Tibial nerve (tissue), 4 donors: ENCODE measurements around the gene ZNF226. TPM values are rescaled to one million over a fixed set of nuclear protein-coding genes. Genes with fewer than 3 reads are reported as not detected.
"Not testable (repeated sequence)": the region's sequence is repeated elsewhere in the genome, so short reads cannot be mapped to it uniquely, and the experiment has no call there.

Source experiments
- DNase-seq, 2 donors: peaks; one replicate each; pipeline ENCODE4 v3.0.0-alpha.2; 2019; ENCODE audit warnings: low spot score in 2 of 2
- H3K27ac ChIP-seq, 4 donors: fragments of 200-600 bp; sonication (generic) in 3 of 4; one replicate each; pipeline ENCODE4 v1.5.1; 2017 to 2019; ENCODE audit warnings: mild to moderate bottlenecking in 1 of 4
- H3K27me3 ChIP-seq, 2 donors: fragments of 200-600 bp; sonication (generic) in 1 of 2; one replicate each; pipeline versions ENCODE4 v1.5.1 to v1.6.0; 2017 to 2019
- H3K36me3 ChIP-seq, 3 donors: fragments of 200-600 bp; sonication (generic); one replicate each; pipeline ENCODE4 v1.5.1; 2018 to 2019
- H3K4me1 ChIP-seq, 4 donors: fragments of 200-600 bp; sonication (generic) in 3 of 4; one replicate each; pipeline ENCODE4 v1.5.1; 2017 to 2019
- H3K4me3 ChIP-seq, 4 donors: fragments of 200-600 bp; sonication (generic) in 3 of 4; one replicate each; pipeline ENCODE4 v1.5.1; 2017 to 2019; ENCODE audit warnings: mild to moderate bottlenecking in 1 of 4, moderate library complexity in 1 of 4
- H3K9me3 ChIP-seq, 4 donors: fragments of 200-600 bp; sonication (generic) in 3 of 4; one replicate each; pipeline ENCODE4 v1.5.1; 2017 to 2019
- CTCF ChIP-seq, 5 experiments: fragments of 200-600 bp in 3 of 5; fragments of 450-650 bp in 2 of 5; sonication (generic) in 3 of 5; IDR thresholded peaks; one replicate each; pipeline ENCODE4 v1.5.1; 2016 to 2019; ENCODE audit warnings: antibody characterized with exemption in 5 of 5, mild to moderate bottlenecking in 3 of 5, moderate library complexity in 2 of 5
- EP300 ChIP-seq, 2 donors: sonication (generic); formaldehyde crosslinking; IDR thresholded peaks; one replicate each; pipeline ENCODE4 v1.6.1; 2017; ENCODE audit warnings: antibody characterized with exemption in 2 of 2, mild to moderate bottlenecking in 1 of 2
- POLR2A ChIP-seq, 2 donors: fragments of 450-650 bp; IDR thresholded peaks; one replicate each; pipeline ENCODE4 v1.6.1; 2017; ENCODE audit warnings: antibody characterized with exemption in 2 of 2, mild to moderate bottlenecking in 2 of 2, moderate library complexity in 2 of 2
- WGBS, 2 donors: methylation state at CpG; one replicate each; pipeline ENCODE4 v1.1.5; 2018; 5-methylcytosine and 5-hydroxymethylcytosine counted together
- total RNA-seq, 4 donors: library from RNA; depleted of rRNA; stranded (reverse); fragments of >200 nt; gene quantifications; one replicate each; pipeline ENCODE4 v1.1.0, GENCODE V29; 2016

Gene ZNF226
- total RNA-seq = 10 to 100 TPM; 18.0 to 29.1 (median 23.3) TPM

GRCh38 chr19:44164673-44165512 lies at the start of gene ZNF226:
Gene ZNF226 (plus strand): TSS chr19:44165100. CDS start chr19:44170081, 4,981 bp downstream.
- peak; percentile 68 to 93 for TF ChIP-seq EP300 (IDR thresholded peaks at IDR 0.05)
- peak in 1 of 2 donors; percentile 34 for TF ChIP-seq POLR2A (IDR thresholded peaks at IDR 0.05)
- TF ChIP-seq CTCF (IDR thresholded peaks at IDR 0.05) = no peak
- Histone ChIP-seq H3K27me3 (no peaks in the 10 kb centered on the region), H3K27ac (peak within 1 kb of the TSS; percentile 60 to 95 (median 84)), H3K4me1 (peaks cover 0 to 22% (median 12%) of the 10 kb centered on the region in 4 donors), H3K9me3 (peaks cover 0 to 79% (median 19%) of the 10 kb centered on the region in 4 donors), H3K4me3 (peak within 1 kb of the TSS; percentile 52 to 83 (median 76)), H3K36me3 (peaks cover 0 to 42% (median 5%) of the 10 kb centered on the region in 3 donors)
- 0 to 1% methylated on average over 28 to 31 of the region's 32 CpGs for WGBS, 2 donors
- DNase-seq = peak; percentile 70 to 86

GRCh38 chr19:44121162-44121561 lies 43.7 kb upstream of the ZNF226 start:
- not testable (repeated sequence) for H3K4me1 ChIP-seq, H3K4me3 ChIP-seq, H3K27ac ChIP-seq, H3K27me3 ChIP-seq, DNase-seq
- Histone ChIP-seq H3K9me3 (peaks cover 0 to 70% (median 13%) of the 10 kb centered on the region in 4 donors), H3K36me3 (peaks cover 3 to 100% (median 45%) of the 10 kb centered on the region in 3 donors)
- 99 to 100% methylated on average over 4 of the region's 4 CpGs for WGBS, 2 donors

GRCh38 chr19:44131955-44132354 lies 32.9 kb upstream of the ZNF226 start:
- Histone ChIP-seq H3K9me3 (peaks cover 0 to 92% (median 30%) of the 10 kb centered on the region in 4 donors), H3K4me1 (no peaks in the 10 kb centered on the region), H3K27ac (no peak overlapping the region), H3K4me3 (no peak overlapping the region), H3K27me3 (no peaks in the 10 kb centered on the region), H3K36me3 (peaks cover 1 to 78% (median 36%) of the 10 kb centered on the region in 3 donors)
- WGBS, 2 donors = 91 to 95% methylated on average over 5 of the region's 5 CpGs
- no peak for DNase-seq
- TF ChIP-seq EP300 (IDR thresholded peaks at IDR 0.05) (no peak), CTCF (IDR thresholded peaks at IDR 0.05) (no peak), POLR2A (IDR thresholded peaks at IDR 0.05) (no peak)

- H3K27me3 ChIP-seq = no peaks in the 10 kb centered on the region
- peaks cover 0 to 20% (median 8%) of the 10 kb centered on the region in 4 donors for H3K4me1 ChIP-seq
- TF ChIP-seq EP300 (IDR thresholded peaks at IDR 0.05) = peak in 1 of 2 donors; percentile 67
- TF ChIP-seq CTCF (IDR thresholded peaks at IDR 0.05) = no peak
- peak; percentile 40 to 79 for DNase-seq
- 0 to 1% methylated on average over 41 to 48 of the region's 52 CpGs for WGBS, 2 donors
- H3K27ac ChIP-seq = peak within 1 kb of the TSS; percentile 57 to 84 (median 82)
- peaks cover 0 to 5% (median 0%) of the 10 kb centered on the region in 4 donors for H3K9me3 ChIP-seq
- peak within 1 kb of the TSS; percentile 68 to 92 (median 86) for H3K4me3 ChIP-seq
- peaks cover 0 to 31% (median 3%) of the 10 kb centered on the region in 3 donors for H3K36me3 ChIP-seq
Observed at GRCh38 chr19:44141191-44142058, 23.5 kb upstream of the ZNF226 start, which contains the start of gene ZNF234. Gene ZNF234 (plus strand): TSS chr19:44141554. CDS start chr19:44144633, 3,079 bp downstream.

- Histone ChIP-seq H3K4me1 (peaks cover 0 to 20% (median 8%) of the 10 kb centered on the region in 4 donors), H3K4me3 (peak overlapping the region; percentile 68 to 92 (median 86)), H3K27me3 (no peaks in the 10 kb centered on the region), H3K36me3 (peaks cover 0 to 38% (median 3%) of the 10 kb centered on the region in 3 donors), H3K27ac (peak overlapping the region in 3 of 4 donors; percentile 81 to 84 (median 82)), H3K9me3 (peaks cover 0 to 5% (median 0%) of the 10 kb centered on the region in 4 donors)
- WGBS, 2 donors = 2 to 7% methylated on average over 13 of the region's 13 CpGs
- DNase-seq = no peak
- TF ChIP-seq CTCF (IDR thresholded peaks at IDR 0.05) = no peak
- TF ChIP-seq POLR2A (IDR thresholded peaks at IDR 0.05) = no peak
- no peak for TF ChIP-seq EP300 (IDR thresholded peaks at IDR 0.05)
Observed at GRCh38 chr19:44142059-44142433, 22.9 kb upstream of the ZNF226 start.
